PC-9 (cell line): Measurements from ENCODE around the gene MTARC2. TPM values are rescaled to one million over a fixed set of nuclear protein-coding genes. Genes with fewer than 3 reads are reported as not detected.

Experiments used
- BruUV-seq: library from RNA; stranded (reverse); fragments of 400-500 nt; replicated peaks from 2 replicates; lab custom pipeline; 2021; lab: Mats Ljungman, UMichigan
- CTCF ChIA-PET: fragments of 300-600 bp; sonication (Branson Sonifier 250); formaldehyde crosslinking; loops from one replicate; lab custom pipeline; 2022; ENCODE audit warnings: antibody characterized with exemption; lab: Charles Lee
- POLR2A ChIA-PET: fragments of 300-600 bp; sonication (Branson Sonifier 250); formaldehyde crosslinking; loops from one replicate; lab custom pipeline; 2022; ENCODE audit warnings: antibody characterized with exemption; ENCODE audit not compliant: unreplicated experiment; lab: Charles Lee
- DNase-seq, 2 experiments: peaks; one replicate each; pipeline versions ENCODE4 v3.0.0 to v3.0.0-alpha.2; 2015 to 2022; ENCODE audit warnings: mixed read lengths in 1 of 2
- H2AFZ ChIP-seq: fragments of 200-600 bp; sonication (generic); 2 replicates; pipeline ENCODE4 v1.8.1; 2017; ENCODE audit warnings: antibody characterized with exemption
- H3F3A ChIP-seq: fragments of 200-600 bp; sonication (generic); 2 replicates; pipeline ENCODE4 v1.8.1; 2017; ENCODE audit warnings: antibody characterized with exemption, mild to moderate bottlenecking, low read depth; ENCODE audit not compliant: insufficient read depth
- H3K27ac ChIP-seq: fragments of 200-600 bp; sonication (generic); 2 replicates; pipeline ENCODE4 v1.6.1; 2016; ENCODE audit warnings: mixed run types
- H3K27me3 ChIP-seq: fragments of 200-600 bp; sonication (generic); 2 replicates; pipeline ENCODE4 v1.6.1; 2016; ENCODE audit warnings: low read depth, mixed run types; ENCODE audit not compliant: insufficient read depth
- H3K36me3 ChIP-seq: fragments of 200-600 bp; sonication (generic); 2 replicates; pipeline ENCODE4 v1.6.1; 2016; ENCODE audit warnings: low read depth, mixed run types
- H3K4me1 ChIP-seq: fragments of 200-600 bp; sonication (generic); replicated peaks from 2 replicates; pipeline ENCODE4 v1.6.1; 2016; ENCODE audit warnings: mixed run types; ENCODE audit not compliant: insufficient read depth
- H3K4me2 ChIP-seq: fragments of 200-600 bp; sonication (generic); 2 replicates; pipeline ENCODE4 v1.6.1; 2017; ENCODE audit warnings: mixed run types
- H3K4me3 ChIP-seq: fragments of 200-600 bp; sonication (generic); 2 replicates; pipeline ENCODE4 v1.6.1; 2016; ENCODE audit warnings: mixed run types
- H3K79me2 ChIP-seq: fragments of 200-600 bp; sonication (generic); 2 replicates; pipeline ENCODE4 v1.6.1; 2017; ENCODE audit warnings: low read depth, mixed run types
- H3K9me2 ChIP-seq: fragments of 200-600 bp; sonication (generic); 2 replicates; pipeline ENCODE4 v1.8.1; 2017; ENCODE audit warnings: mild to moderate bottlenecking; ENCODE audit not compliant: insufficient read depth
- H3K9me3 ChIP-seq: fragments of 200-600 bp; sonication (generic); 2 replicates; pipeline ENCODE4 v1.8.1; 2016; ENCODE audit warnings: low read depth; ENCODE audit not compliant: insufficient read depth
- H4K20me1 ChIP-seq: fragments of 200-600 bp; sonication (generic); 2 replicates; pipeline ENCODE4 v1.8.1; 2017; ENCODE audit not compliant: insufficient read depth
- EZH2 ChIP-seq: fragments of 200-600 bp; sonication (generic); IDR thresholded peaks from 2 replicates; pipeline ENCODE4 v1.8.0; 2017; ENCODE audit warnings: antibody characterized with exemption, low read depth
- intact Hi-C: fragments of 100-400 bp; cut with micrococcal nuclease; formaldehyde crosslinking; loops from one replicate; pipeline ENCODE4 v1.10.0; 2022; ENCODE audit not compliant: unreplicated experiment
- total RNA-seq: library from RNA; stranded (reverse); gene quantifications from 2 replicates; pipeline ENCODE4 v1.2.3, GENCODE V29; 2021
- TF ChIP-seq, protein P1 (sequence below): fragments of 200-600 bp; sonication (generic); conservative IDR thresholded peaks from 2 replicates; pipeline ENCODE4 v1.6.1; 2017; ENCODE audit warnings: mixed run types, antibody characterized with exemption, mild to moderate bottlenecking, moderate library complexity

Gene MTARC2
- total RNA-seq, 1 experiment from 2014 or later = 23.1 TPM

DNA sequence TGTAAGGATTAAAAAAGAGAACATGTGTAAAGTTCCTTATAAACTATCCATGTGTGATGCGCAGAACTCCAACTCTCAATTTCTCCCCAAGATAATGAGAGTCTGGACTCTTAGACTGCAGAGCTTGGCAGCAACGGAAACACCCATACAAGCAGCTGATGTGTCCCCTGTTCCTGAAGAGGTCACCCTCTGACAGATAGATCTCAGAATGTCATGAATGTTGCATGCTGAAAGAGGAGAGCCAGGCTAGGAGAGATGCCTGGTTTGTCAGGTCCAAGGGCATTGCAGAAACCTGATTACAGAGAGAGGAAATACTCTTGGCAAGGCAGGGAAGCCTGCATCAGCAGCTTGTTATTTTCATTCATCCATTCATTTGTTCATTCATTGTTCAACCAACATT, 62.8 kb downstream of the MTARC2 start:
- ChIA-PET POLR2A (no interaction called here), CTCF (interaction anchor here (1.0 kb wide), 1 partner anchor 393 kb away, joined by 3 read pairs; no protein-coding TSS in a partner anchor)
- Histone ChIP-seq H3F3A (0 out of 2 replicates have a peak, but pooled peaks cover 3% of the 10 kb centered on the region), H4K20me1 (no peaks in the 10 kb centered on the region), H3K4me1 (no peaks in the 10 kb centered on the region), H2AFZ (no peak overlapping the region), H3K9me3 (no peaks in the 10 kb centered on the region), H3K79me2 (no peaks in the 10 kb centered on the region), H3K4me2 (no peak overlapping the region), H3K27me3 (no peaks in the 10 kb centered on the region), H3K36me3 (no peaks in the 10 kb centered on the region), H3K9me2 (no peaks in the 10 kb centered on the region), H3K27ac (no peak overlapping the region), H3K4me3 (no peak overlapping the region)
- intact Hi-C loops = loop anchor here (2.0 kb wide), 3 partner anchors 392 to 1644 kb away; no protein-coding TSS in a partner anchor
- TF ChIP-seq, protein P1, sequence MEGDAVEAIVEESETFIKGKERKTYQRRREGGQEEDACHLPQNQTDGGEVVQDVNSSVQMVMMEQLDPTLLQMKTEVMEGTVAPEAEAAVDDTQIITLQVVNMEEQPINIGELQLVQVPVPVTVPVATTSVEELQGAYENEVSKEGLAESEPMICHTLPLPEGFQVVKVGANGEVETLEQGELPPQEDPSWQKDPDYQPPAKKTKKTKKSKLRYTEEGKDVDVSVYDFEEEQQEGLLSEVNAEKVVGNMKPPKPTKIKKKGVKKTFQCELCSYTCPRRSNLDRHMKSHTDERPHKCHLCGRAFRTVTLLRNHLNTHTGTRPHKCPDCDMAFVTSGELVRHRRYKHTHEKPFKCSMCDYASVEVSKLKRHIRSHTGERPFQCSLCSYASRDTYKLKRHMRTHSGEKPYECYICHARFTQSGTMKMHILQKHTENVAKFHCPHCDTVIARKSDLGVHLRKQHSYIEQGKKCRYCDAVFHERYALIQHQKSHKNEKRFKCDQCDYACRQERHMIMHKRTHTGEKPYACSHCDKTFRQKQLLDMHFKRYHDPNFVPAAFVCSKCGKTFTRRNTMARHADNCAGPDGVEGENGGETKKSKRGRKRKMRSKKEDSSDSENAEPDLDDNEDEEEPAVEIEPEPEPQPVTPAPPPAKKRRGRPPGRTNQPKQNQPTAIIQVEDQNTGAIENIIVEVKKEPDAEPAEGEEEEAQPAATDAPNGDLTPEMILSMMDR = no peak
- no peak for TF ChIP-seq EZH2
- no peak for DNase-seq
- BruUV-seq = no TSS peak

DNA sequence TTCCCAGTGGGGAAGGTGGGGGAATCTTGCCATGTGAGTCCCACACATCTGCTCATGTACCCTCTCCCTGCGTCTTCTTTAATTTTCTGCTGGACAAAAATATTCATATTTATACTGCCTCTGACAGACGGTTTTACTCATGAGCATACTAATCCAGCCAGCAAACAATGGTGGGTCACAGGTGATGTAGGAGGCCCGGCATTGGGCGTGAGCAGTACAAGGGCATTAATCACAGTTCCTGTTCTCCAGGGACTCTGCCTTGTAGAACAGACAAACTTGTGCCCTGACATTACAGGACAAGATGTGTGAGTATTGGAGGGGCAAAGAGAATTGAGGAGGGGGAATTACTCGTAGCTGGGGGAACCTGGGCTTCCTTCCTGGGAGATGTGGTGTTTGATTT, 63.6 kb downstream of the MTARC2 start:
- BruUV-seq = no TSS peak
- Histone ChIP-seq H2AFZ (no peak overlapping the region), H3K36me3 (no peaks in the 10 kb centered on the region), H3K79me2 (no peaks in the 10 kb centered on the region), H3F3A (0 out of 2 replicates have a peak, but pooled peaks cover 3% of the 10 kb centered on the region), H3K27ac (no peak overlapping the region), H3K4me2 (no peak overlapping the region), H3K4me1 (no peaks in the 10 kb centered on the region), H3K27me3 (no peaks in the 10 kb centered on the region), H3K9me3 (no peaks in the 10 kb centered on the region), H3K9me2 (no peaks in the 10 kb centered on the region), H4K20me1 (no peaks in the 10 kb centered on the region), H3K4me3 (no peak overlapping the region)
- TF ChIP-seq EZH2 = no peak
- TF ChIP-seq, protein P1 = no peak
- intact Hi-C loops = loop anchor here (2.0 kb wide), 3 partner anchors 391 to 1643 kb away; no protein-coding TSS in a partner anchor
- POLR2A ChIA-PET = no interaction called here
- DNase-seq = no peak
- CTCF ChIA-PET = no interaction called here

DNA sequence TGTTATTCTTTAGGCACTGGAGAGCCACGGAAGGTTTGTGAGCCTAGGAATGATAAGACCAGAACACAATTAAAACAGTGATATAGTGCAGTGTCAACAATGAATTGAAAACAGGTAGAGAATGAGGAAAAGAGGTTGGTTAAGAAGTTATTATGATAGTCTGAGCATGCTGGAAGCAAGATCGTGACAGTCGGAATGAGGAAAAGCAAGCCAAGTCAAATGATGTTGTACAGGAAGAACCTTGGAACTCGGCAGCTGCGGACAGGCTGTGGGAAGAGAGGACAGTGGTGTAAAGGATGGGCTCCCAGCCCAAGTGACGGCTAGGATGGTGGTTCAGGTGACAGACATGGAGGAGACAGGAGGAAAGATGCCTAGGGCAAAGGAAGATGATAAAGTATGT, 64.2 kb downstream of the MTARC2 start:
- no peak for TF ChIP-seq EZH2
- TF ChIP-seq, protein P1 = no peak
- no peaks in the 10 kb centered on the region for H4K20me1 ChIP-seq
- H3K4me3 ChIP-seq = no peak overlapping the region
- ChIA-PET CTCF (no interaction called here), POLR2A (no interaction called here)
- H2AFZ ChIP-seq = no peak overlapping the region
- H3K4me1 ChIP-seq = no peaks in the 10 kb centered on the region
- no peaks in the 10 kb centered on the region for H3K9me3 ChIP-seq
- no peaks in the 10 kb centered on the region for H3K79me2 ChIP-seq
- H3F3A ChIP-seq = 0 out of 2 replicates have a peak, but pooled peaks cover 3% of the 10 kb centered on the region
- no peaks in the 10 kb centered on the region for H3K36me3 ChIP-seq
- no TSS peak for BruUV-seq
- intact Hi-C loops = no loop called here
- H3K27me3 ChIP-seq = no peaks in the 10 kb centered on the region
- H3K9me2 ChIP-seq = no peaks in the 10 kb centered on the region
- DNase-seq = no peak
- H3K4me2 ChIP-seq = no peak overlapping the region
- H3K27ac ChIP-seq = no peak overlapping the region
